NCI-H146 treated with DMSO at 0.1 percent for 48 hours (cell line): ENCODE data around the gene OR10V1.
A peak's percentile ranks its signal among the peaks of the same experiment; 100 is the strongest.

Experiments
- DNase-seq: peaks from one replicate; lab custom pipeline; 2025; ENCODE audit not compliant: unreplicated experiment; lab: John Stamatoyannopoulos, UW

OR10V1 gene

GRCh38 chr11:59668950-59669610, 44.6 kb downstream of the OR10V1 start, which contains the start of gene PATL1:
PATL1 (minus strand) TSS chr11:59669037; CDS start chr11:59668895, 142 bp downstream.
- DNase-seq = peak; percentile 96

- DNase-seq = no peak
Observed at GRCh38 chr11:59668188-59668949, 45.3 kb downstream of the OR10V1 start.

- DNase-seq = no peak
Observed at GRCh38 chr11:59667812-59668187, 45.8 kb downstream of the OR10V1 start.

GRCh38 chr11:59666969-59667368, 46.7 kb downstream of the OR10V1 start:
- DNase-seq = no peak
